PFSK-1 (cell line): Measurements from ENCODE around the gene LIN7A.

Source experiments
- POLR2AphosphoS5 ChIP-seq: IDR thresholded peaks from 2 replicates; pipeline ENCODE4 v1.6.1; 2012; ENCODE audit warnings: low read depth, mild to moderate bottlenecking, control low read depth, low read length, moderate library complexity
- REST ChIP-seq, 2 experiments: IDR thresholded peaks; 2 replicates each; pipeline versions ENCODE4 v1.6.1 to v1.8.0; 2011 to 2012; ENCODE audit warnings: low read depth in 2 of 2, low read length in 2 of 2, control low read depth in 1 of 2, inconsistent platforms in 1 of 2, mild to moderate bottlenecking in 1 of 2, moderate library complexity in 1 of 2; ENCODE audit not compliant: insufficient read depth in 1 of 2
- SIN3A ChIP-seq: IDR thresholded peaks from 2 replicates; pipeline ENCODE4 v1.6.1; 2012; ENCODE audit warnings: mild to moderate bottlenecking, low read length, moderate library complexity, borderline replicate concordance; ENCODE audit not compliant: insufficient read depth
- TAF1 ChIP-seq: IDR thresholded peaks from 2 replicates; pipeline ENCODE4 v1.6.1; 2012; ENCODE audit warnings: low read length, control low read depth, borderline replicate concordance; ENCODE audit not compliant: insufficient read depth

DNA sequence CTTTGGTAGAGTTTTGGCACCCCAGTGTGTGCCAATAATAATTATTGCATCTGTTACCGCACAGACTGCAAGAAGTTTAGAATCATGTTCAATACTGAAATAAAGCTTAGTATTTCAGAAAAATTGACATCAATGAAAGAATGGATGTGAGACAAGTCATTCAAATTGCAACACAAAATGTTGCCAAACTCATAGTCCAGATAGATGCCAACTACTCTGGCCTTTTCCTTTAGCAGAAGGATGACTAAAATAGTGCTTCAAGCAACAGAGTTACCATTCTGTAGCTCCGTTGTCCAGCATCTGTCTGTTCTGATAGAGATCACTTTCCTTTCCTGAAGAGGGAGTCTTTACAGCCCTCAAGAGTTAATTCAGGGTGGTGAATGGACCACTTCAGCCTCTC lies 77.5 kb downstream of the LIN7A start:
- TF ChIP-seq POLR2AphosphoS5 (no peak), REST (IDR thresholded peaks at IDR 0.05; ENCODE audit: insufficient read depth in 1 of 2, low read depth in 2 of 2, low read length in 2 of 2) (no peak), SIN3A (no peak), TAF1 (no peak)
